Left lung (tissue), 10 donors: ENCODE results near the gene WDR1. TPM values are rescaled to one million over a fixed set of nuclear protein-coding genes. Genes with fewer than 3 reads are reported as not detected.
A peak's percentile ranks its signal among the peaks of the same experiment; 100 is the strongest.

Experiments used
- ATAC-seq: fragments of 200-7000 bp; cut with Tn5 transposase; one replicate; pipeline ENCODE4 v1.9.1; 2020; ENCODE audit warnings: moderate library complexity
- DNase-seq, 4 donors: peaks; one replicate each; pipeline ENCODE4 v3.0.0-alpha.2; 2013 to 2020
- H3K27ac ChIP-seq, 2 donors: fragments of 200-600 bp; sonication (generic) in 1 of 2; one replicate each; pipeline versions ENCODE4 v1.5.0 to v1.8.0; 2020 to 2021
- H3K27me3 ChIP-seq, 2 donors: fragments of 200-600 bp; sonication (generic) in 1 of 2; one replicate each; pipeline versions ENCODE4 v1.5.0 to v1.8.0; 2020 to 2021
- H3K36me3 ChIP-seq, 2 donors: fragments of 200-600 bp; sonication (generic) in 1 of 2; one replicate each; pipeline versions ENCODE4 v1.5.0 to v1.8.0; 2020 to 2021
- H3K4me1 ChIP-seq, 2 donors: fragments of 200-600 bp; one replicate each; pipeline ENCODE4 v1.8.0; 2021
- H3K4me3 ChIP-seq, 2 donors: fragments of 200-600 bp; sonication (generic) in 1 of 2; one replicate each; pipeline versions ENCODE4 v1.5.0 to v1.8.0; 2020 to 2021; ENCODE audit warnings: mild to moderate bottlenecking in 1 of 2
- H3K9me3 ChIP-seq, 2 donors: fragments of 200-600 bp; sonication (generic) in 1 of 2; one replicate each; pipeline versions ENCODE4 v1.5.0 to v1.8.0; 2020 to 2021
- intact Hi-C, 2 donors: fragments of 100-400 bp; cut with DNase I; formaldehyde crosslinking; loops; one replicate each; pipeline versions ENCODE4 v1.11.2 to v1.14.2; 2022
- polyA plus RNA-seq, 6 donors: library from polyadenylated mRNA; unstranded; fragments of 120-200 nt; gene quantifications; one replicate each; pipeline ENCODE4 v1.2.1, GENCODE V29; 2013; ENCODE audit not compliant: insufficient read length in 6 of 6
- total RNA-seq, 2 donors: library from RNA; stranded (reverse); fragmentation: NEBNext Ultra II Directional; extraction: Animal tissue kit (Norgen Biotek cat#: 25700); gene quantifications; one replicate each; pipeline ENCODE4 v1.2.1, GENCODE V29; 2021
- TF ChIP-seq, protein P1 (sequence below), 2 donors: fragments of 200-600 bp; sonication (generic) in 1 of 2; IDR thresholded peaks; one replicate each; pipeline versions ENCODE4 v1.5.0 to v1.8.0; 2021; ENCODE audit warnings: antibody characterized with exemption in 2 of 2
- donor health status: DM: no; HTN: yes; CAD: no.
- donor health status: DM: no; HTN: no; CAD: no.

WDR1 gene
- total and polyA plus RNA-seq, 8 donors = 133 to 303 (median 157) TPM

- Histone ChIP-seq H3K4me3 (no peak overlapping the region), H3K36me3 (peaks cover 0 to 98% of the 10 kb centered on the region in 2 donors), H3K4me1 (peaks cover 28 to 92% of the 10 kb centered on the region in 2 donors), H3K27ac (peak overlapping the region in 1 of 2 donors; percentile 56), H3K27me3 (no peaks in the 10 kb centered on the region), H3K9me3 (no peaks in the 10 kb centered on the region)
- intact Hi-C loops = no loop called here
- ATAC-seq (no peak), DNase-seq (peak in 1 of 4 donors; percentile 60)
- TF ChIP-seq, protein P1, sequence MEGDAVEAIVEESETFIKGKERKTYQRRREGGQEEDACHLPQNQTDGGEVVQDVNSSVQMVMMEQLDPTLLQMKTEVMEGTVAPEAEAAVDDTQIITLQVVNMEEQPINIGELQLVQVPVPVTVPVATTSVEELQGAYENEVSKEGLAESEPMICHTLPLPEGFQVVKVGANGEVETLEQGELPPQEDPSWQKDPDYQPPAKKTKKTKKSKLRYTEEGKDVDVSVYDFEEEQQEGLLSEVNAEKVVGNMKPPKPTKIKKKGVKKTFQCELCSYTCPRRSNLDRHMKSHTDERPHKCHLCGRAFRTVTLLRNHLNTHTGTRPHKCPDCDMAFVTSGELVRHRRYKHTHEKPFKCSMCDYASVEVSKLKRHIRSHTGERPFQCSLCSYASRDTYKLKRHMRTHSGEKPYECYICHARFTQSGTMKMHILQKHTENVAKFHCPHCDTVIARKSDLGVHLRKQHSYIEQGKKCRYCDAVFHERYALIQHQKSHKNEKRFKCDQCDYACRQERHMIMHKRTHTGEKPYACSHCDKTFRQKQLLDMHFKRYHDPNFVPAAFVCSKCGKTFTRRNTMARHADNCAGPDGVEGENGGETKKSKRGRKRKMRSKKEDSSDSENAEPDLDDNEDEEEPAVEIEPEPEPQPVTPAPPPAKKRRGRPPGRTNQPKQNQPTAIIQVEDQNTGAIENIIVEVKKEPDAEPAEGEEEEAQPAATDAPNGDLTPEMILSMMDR (IDR thresholded peaks at IDR 0.05) = no peak
Observed at GRCh38 chr4:10098780-10099160, 17.8 kb downstream of the WDR1 start.

DNA sequence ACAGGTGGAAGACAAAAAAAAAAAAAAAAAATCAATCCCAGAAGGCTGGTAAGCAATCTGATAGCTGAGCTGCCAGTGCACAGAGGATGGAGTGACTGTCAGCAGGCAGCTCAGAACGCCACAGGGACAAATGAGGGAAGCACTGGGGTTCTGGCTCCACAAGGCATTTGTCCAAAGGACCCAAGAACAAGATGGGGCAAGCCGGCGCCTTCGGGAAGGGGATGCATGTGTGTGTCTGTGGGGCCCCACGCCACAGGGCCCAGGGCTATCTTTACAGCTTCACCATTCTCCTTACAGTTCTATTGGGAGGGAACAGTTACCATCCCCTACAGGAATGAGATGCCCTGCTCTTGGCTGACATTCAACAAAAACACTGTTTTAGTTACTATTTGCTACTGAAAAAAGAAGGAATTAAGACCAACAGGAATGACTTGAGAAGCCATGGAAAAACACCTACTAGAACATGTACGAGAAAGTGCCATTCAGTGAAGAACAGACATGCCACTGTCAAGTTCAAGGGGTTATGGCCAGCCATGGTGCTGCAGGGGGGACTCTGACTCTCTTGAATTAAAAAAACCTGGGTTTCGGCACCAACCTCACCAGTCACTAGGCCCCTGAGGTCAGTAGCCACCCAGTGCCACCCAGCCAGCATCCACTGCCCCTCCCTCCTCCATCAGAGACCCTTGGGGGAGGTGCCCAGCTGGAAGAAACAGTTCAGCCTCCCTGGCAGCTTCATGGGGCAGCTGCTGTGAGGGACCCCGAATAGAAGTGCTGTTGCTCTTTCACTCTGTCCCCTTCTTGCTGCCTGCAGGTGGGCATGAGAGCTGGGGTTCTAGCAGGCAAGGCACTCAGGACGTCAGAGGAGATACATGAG is 18.5 kb downstream of the WDR1 start:
- Histone ChIP-seq H3K9me3 (no peaks in the 10 kb centered on the region), H3K4me3 (no peak overlapping the region), H3K36me3 (peaks cover 0 to 98% of the 10 kb centered on the region in 2 donors), H3K4me1 (peaks cover 34 to 93% of the 10 kb centered on the region in 2 donors), H3K27me3 (no peaks in the 10 kb centered on the region), H3K27ac (peak overlapping the region in 1 of 2 donors; percentile 56)
- TF ChIP-seq, protein P1 (IDR thresholded peaks at IDR 0.05) = no peak
- intact Hi-C loops = no loop called here
- ATAC-seq (no peak), DNase-seq (peak in 1 of 4 donors; percentile 51)

DNA sequence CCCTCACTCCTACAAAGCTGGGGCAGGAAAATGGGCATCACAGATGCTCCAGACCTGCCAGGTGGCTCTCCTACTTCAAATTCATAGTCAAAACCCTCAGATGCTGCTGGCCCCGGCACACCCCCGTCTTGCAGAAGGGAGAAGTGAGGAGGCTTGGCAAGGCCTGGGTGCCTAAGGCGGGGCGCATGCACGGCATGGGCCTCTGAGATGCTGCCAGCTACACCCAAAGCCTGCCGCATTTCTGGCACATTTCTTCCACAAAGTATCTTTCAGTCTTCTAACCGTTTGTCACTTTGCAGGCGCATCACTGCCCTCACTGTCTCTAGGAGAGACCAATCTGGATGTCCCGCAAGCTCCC is 19.6 kb downstream of the WDR1 start:
- peaks cover 43 to 92% of the 10 kb centered on the region in 2 donors for H3K4me1 ChIP-seq
- no peak for ATAC-seq
- H3K4me3 ChIP-seq = no peak overlapping the region

GRCh38 chr4:10096201-10096977 is 20.2 kb downstream of the WDR1 start:
- no peaks in the 10 kb centered on the region for H3K9me3 ChIP-seq
- H3K27me3 ChIP-seq = no peaks in the 10 kb centered on the region
- H3K27ac ChIP-seq = peak overlapping the region; percentile 56 to 78
- intact Hi-C loops = no loop called here
- ATAC-seq (peak; percentile 80), DNase-seq (peak in 2 of 4 donors; percentile 86)
- peaks cover 43 to 87% of the 10 kb centered on the region in 2 donors for H3K4me1 ChIP-seq
- H3K4me3 ChIP-seq = no peak overlapping the region
- peaks cover 0 to 99% of the 10 kb centered on the region in 2 donors for H3K36me3 ChIP-seq
- TF ChIP-seq, protein P1 (IDR thresholded peaks at IDR 0.05) = no peak

More for the DNA sequence above, 19.6 kb downstream of the WDR1 start:
- Histone ChIP-seq H3K9me3 (no peaks in the 10 kb centered on the region), H3K36me3 (peaks cover 0 to 99% of the 10 kb centered on the region in 2 donors), H3K27me3 (no peaks in the 10 kb centered on the region), H3K27ac (peak overlapping the region; percentile 56 to 78)
- intact Hi-C loops = no loop called here
- DNase-seq = peak in 1 of 4 donors; percentile 74
- TF ChIP-seq, protein P1 (IDR thresholded peaks at IDR 0.05) = no peak
